ENCODE measurements around the gene BCAS2. TPM values are rescaled to one million over a fixed set of nuclear protein-coding genes. Genes with fewer than 3 reads are reported as not detected.

Gene BCAS2
- total RNA-seq, 3 donors from 2014 or later: 27.0 to 35.9 (median 31.2) TPM

DNA sequence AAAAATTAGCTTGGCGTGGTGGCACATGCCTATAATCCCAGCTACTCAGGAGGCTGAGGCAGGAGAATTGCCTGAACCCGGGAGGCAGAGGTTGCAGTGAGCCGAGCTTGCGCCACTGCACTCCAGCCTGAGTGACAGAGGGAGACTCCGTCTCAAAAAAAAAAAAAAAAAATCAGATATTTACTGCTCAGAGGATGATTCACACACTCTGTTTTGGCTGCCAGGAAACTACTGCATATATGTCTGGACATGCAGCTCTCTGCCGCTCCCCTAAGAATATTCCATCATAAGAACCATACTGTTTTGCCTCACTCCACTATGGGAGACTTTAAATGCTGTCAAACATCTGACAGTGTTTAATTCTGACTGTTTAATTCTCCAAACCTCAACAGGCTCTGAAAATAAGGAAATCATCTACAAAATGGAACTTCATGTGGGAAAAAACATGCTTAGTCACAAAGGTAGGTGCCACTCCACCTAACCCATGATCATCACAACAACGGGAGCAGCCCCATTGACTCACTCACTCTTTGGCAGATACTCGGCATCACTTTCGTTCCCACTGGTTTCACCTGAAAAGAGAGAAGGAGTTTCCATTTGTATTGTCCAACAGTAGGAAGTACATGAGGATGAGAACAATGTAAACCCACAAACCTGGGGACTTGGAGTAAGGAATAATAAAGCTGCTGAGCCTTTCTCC is 29.3 kb upstream of the BCAS2 start:
- TF ChIP-seq, protein P1, sequence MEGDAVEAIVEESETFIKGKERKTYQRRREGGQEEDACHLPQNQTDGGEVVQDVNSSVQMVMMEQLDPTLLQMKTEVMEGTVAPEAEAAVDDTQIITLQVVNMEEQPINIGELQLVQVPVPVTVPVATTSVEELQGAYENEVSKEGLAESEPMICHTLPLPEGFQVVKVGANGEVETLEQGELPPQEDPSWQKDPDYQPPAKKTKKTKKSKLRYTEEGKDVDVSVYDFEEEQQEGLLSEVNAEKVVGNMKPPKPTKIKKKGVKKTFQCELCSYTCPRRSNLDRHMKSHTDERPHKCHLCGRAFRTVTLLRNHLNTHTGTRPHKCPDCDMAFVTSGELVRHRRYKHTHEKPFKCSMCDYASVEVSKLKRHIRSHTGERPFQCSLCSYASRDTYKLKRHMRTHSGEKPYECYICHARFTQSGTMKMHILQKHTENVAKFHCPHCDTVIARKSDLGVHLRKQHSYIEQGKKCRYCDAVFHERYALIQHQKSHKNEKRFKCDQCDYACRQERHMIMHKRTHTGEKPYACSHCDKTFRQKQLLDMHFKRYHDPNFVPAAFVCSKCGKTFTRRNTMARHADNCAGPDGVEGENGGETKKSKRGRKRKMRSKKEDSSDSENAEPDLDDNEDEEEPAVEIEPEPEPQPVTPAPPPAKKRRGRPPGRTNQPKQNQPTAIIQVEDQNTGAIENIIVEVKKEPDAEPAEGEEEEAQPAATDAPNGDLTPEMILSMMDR (IDR thresholded peaks at IDR 0.05): no peak
- no peak for DNase-seq
- ATAC-seq: no peak
- Histone ChIP-seq H3K9me3 (no peaks in the 10 kb centered on the region), H3K36me3 (ENCODE audit: low read depth) (no peaks in the 10 kb centered on the region), H3K4me3 (no peak overlapping the region), H3K4me1 (ENCODE audit: low read depth) (no peaks in the 10 kb centered on the region)
- intact Hi-C loops (cut with DNase I, micrococcal nuclease): no loop called here

DNA sequence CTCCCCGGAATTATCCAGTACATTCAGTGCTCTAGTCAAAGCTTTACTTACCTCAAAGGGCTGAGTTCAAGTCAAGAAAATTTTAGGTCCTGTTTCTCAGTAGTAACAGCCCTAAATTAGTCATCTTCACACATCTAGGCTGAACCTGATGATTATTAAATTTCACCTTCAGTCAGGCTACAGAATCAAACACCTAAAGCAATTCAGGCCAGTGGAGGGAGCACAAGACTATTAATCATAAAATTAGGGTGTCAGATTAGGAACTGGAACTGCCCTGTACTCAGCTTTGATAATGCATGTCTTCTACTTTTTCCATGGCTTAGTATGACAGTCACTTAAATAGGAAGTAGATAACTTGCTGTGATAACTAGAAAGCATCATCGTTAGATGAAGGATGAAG is 28.4 kb upstream of the BCAS2 start:
- TF ChIP-seq, protein P1 (IDR thresholded peaks at IDR 0.05): no peak
- no peak for ATAC-seq
- no peak for DNase-seq

DNA sequence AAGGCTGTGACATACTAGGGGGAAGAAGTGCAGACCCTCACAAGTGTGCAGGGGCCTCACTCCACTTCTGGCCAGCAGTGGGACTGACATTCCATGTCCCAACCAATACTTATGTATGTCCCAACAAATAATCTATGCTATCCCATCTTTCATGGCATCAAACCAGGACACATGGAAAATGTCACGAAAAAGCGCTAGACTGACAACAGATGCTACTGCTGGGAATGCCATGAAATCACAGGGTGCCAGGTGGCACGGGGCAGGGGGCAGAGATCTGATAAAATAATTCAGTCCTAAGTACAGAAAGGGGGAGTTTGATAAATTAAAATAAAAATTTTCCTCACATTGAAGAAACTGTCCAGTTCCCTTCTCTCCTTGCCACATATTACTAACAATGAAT is 27.6 kb upstream of the BCAS2 start:
- intact Hi-C loops (cut with DNase I, micrococcal nuclease): no loop called here
- no peaks in the 10 kb centered on the region for H3K9me3 ChIP-seq
- ATAC-seq (no peak), DNase-seq (no peak)
- H3K4me1 ChIP-seq (ENCODE audit: low read depth): no peaks in the 10 kb centered on the region
- no peaks in the 10 kb centered on the region for H3K36me3 ChIP-seq (ENCODE audit: low read depth)
- TF ChIP-seq, protein P1 (IDR thresholded peaks at IDR 0.05): no peak
- H3K4me3 ChIP-seq: no peak overlapping the region

More for the DNA sequence above, 28.4 kb upstream of the BCAS2 start:
- Histone ChIP-seq H3K4me1 (ENCODE audit: low read depth) (no peaks in the 10 kb centered on the region), H3K4me3 (no peak overlapping the region), H3K36me3 (ENCODE audit: low read depth) (no peaks in the 10 kb centered on the region), H3K9me3 (no peaks in the 10 kb centered on the region)
- intact Hi-C loops (cut with DNase I, micrococcal nuclease): no loop called here

DNA sequence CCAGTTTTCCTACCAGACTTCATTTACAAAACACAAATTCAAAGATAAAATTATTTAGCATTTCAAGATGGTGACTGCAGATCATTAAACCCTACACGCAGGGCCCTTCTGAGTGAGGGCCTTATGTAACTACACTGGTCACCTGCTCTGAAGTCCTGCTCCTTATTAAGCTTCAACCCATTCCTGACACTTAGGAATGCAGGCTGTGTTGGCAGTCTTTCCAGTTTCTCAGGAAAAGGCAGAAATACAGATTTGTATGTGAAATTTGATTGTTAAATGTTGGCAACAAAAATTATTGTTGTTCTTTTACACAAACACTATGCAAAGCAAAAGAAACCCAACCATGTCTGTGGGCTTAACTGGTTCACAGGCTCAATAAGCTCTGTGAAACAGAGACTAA is 25.8 kb upstream of the BCAS2 start:
- intact Hi-C loops (cut with DNase I, micrococcal nuclease): no loop called here
- TF ChIP-seq, protein P1 (IDR thresholded peaks at IDR 0.05): no peak
- H3K36me3 ChIP-seq (ENCODE audit: low read depth): no peaks in the 10 kb centered on the region

DNA sequence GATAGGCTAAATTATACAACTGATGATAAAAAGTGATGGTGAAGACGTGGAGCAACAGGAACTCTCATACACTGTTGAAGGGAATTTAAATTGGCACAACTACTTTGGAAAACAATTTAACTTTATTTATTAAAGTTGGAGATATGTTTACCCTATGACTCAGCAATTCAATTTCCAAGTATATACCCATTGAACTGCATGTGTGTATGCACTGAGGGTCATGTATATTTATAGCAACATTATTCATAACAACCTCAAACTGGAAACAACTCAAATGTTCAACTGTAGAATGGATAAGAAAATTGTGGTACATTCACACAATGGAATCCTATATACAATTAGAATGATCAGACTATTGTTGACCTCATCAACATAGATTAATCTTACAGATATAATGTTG is 16.5 kb upstream of the BCAS2 start:
- Histone ChIP-seq H3K4me1 (ENCODE audit: low read depth) (no peaks in the 10 kb centered on the region), H3K4me3 (no peak overlapping the region), H3K36me3 (ENCODE audit: low read depth) (no peaks in the 10 kb centered on the region), H3K9me3 (no peaks in the 10 kb centered on the region)
- TF ChIP-seq, protein P1 (IDR thresholded peaks at IDR 0.05): no peak
- no peak for ATAC-seq
- no peak for DNase-seq
- intact Hi-C loops (cut with DNase I, micrococcal nuclease): no loop called here

More for the DNA sequence above, 25.8 kb upstream of the BCAS2 start:
- DNase-seq (no peak), ATAC-seq (no peak)
- Histone ChIP-seq H3K4me1 (ENCODE audit: low read depth) (no peaks in the 10 kb centered on the region), H3K9me3 (no peaks in the 10 kb centered on the region), H3K4me3 (no peak overlapping the region)
